HG03108 (cell line): ENCODE data around the gene GLIS1.

Experiments used
- ATAC-seq: cut with Tn5 transposase; IDR thresholded peaks from one replicate; pipeline ENCODE4 v1.9.1; 2021; ENCODE audit warnings: moderate library complexity; ENCODE audit not compliant: unreplicated experiment

GLIS1 gene

GRCh38 chr1:53737648-53738204 lies 1.2 kb downstream of the GLIS1 start:
- no peak for ATAC-seq

GRCh38 chr1:53736290-53736689 lies 2.7 kb downstream of the GLIS1 start:
- no peak for ATAC-seq

GRCh38 chr1:53735681-53736080 lies 3.3 kb downstream of the GLIS1 start:
- ATAC-seq: no peak

- no peak for ATAC-seq
Observed at GRCh38 chr1:53735261-53735660, 3.7 kb downstream of the GLIS1 start.

GRCh38 chr1:53734650-53735211 lies 4.2 kb downstream of the GLIS1 start:
- no peak for ATAC-seq

- ATAC-seq: no peak
Observed at GRCh38 chr1:53733975-53734649, 4.9 kb downstream of the GLIS1 start.

- ATAC-seq: no peak
Observed at GRCh38 chr1:53733447-53733931, 5.5 kb downstream of the GLIS1 start.

GRCh38 chr1:53732912-53733317 lies 6.0 kb downstream of the GLIS1 start:
- ATAC-seq: no peak

GRCh38 chr1:53732409-53732808 lies 6.6 kb downstream of the GLIS1 start:
- no peak for ATAC-seq

- no peak for ATAC-seq
Observed at GRCh38 chr1:53731779-53732305, 7.1 kb downstream of the GLIS1 start.

- ATAC-seq: no peak
Observed at GRCh38 chr1:53731043-53731600, 7.8 kb downstream of the GLIS1 start.

GRCh38 chr1:53730224-53730865 lies 8.6 kb downstream of the GLIS1 start:
- ATAC-seq: no peak

GRCh38 chr1:53729456-53730223 lies 9.3 kb downstream of the GLIS1 start:
- ATAC-seq: no peak

GRCh38 chr1:53728702-53729455 lies 10.1 kb downstream of the GLIS1 start:
- ATAC-seq: no peak

- no peak for ATAC-seq
Observed at GRCh38 chr1:53728196-53728595, 10.8 kb downstream of the GLIS1 start.

- no peak for ATAC-seq
Observed at GRCh38 chr1:53727461-53728092, 11.4 kb downstream of the GLIS1 start.

- ATAC-seq: no peak
Observed at GRCh38 chr1:53726009-53726600, 12.9 kb downstream of the GLIS1 start.

GRCh38 chr1:53725238-53725689 lies 13.7 kb downstream of the GLIS1 start:
- ATAC-seq: no peak

- no peak for ATAC-seq
Observed at GRCh38 chr1:53722025-53722424, 16.9 kb downstream of the GLIS1 start.
